GM19023 (cell line): ENCODE measurements around the gene PHLPP1.

Source experiments
- ATAC-seq: cut with Tn5 transposase; IDR thresholded peaks from one replicate; pipeline ENCODE4 v1.9.1; 2021; ENCODE audit warnings: mild to moderate bottlenecking, moderate library complexity; ENCODE audit not compliant: unreplicated experiment

The PHLPP1 gene

DNA sequence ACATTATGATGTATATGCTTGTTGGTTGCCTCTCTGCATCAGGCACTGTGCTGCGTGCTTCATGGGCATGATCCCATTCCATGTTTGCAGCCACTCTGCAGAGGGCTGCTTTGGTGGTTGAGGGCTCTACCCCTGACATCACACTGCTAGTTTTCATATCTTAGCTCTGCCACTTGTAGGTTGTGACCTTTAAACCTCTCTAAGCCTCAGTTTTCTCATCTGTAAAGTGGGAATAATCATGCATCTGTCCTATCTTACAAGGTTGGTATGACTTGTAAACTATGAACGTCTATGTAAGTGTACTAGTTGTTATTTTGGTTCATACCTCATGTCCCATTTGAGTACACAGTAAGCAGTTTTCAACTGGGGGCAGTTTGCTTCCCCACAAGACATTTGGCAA, 260.4 kb downstream of the PHLPP1 start:
- no peak for ATAC-seq

GRCh38 chr18:62976227-62976626, 260.9 kb downstream of the PHLPP1 start:
- no peak for ATAC-seq

- ATAC-seq: no peak
Observed at GRCh38 chr18:62977512-62977911, 262.2 kb downstream of the PHLPP1 start.

DNA sequence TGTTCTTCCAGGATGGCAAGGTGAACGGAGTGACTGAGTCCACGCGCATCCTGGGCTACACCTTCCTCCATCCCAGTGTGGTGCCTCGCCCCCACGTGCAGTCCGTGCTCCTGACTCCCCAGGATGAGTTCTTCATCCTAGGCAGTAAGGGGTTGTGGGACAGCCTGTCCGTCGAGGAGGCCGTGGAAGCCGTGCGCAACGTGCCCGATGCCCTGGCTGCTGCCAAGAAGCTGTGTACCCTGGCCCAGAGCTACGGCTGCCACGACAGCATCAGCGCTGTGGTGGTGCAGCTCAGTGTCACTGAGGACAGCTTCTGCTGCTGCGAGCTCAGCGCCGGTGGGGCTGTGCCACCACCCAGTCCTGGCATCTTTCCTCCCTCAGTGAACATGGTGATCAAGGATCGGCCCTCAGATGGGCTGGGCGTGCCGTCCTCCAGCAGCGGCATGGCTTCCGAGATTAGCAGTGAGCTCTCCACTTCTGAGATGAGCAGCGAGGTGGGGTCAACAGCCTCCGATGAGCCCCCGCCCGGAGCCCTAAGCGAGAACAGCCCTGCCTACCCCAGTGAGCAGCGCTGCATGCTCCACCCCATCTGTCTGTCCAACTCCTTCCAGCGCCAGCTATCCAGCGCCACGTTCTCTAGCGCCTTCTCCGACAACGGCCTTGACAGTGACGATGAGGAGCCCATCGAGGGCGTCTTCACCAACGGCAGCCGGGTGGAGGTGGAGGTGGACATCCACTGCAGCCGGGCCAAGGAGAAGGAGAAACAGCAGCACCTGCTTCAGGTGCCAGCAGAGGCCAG, 263.1 kb downstream of the PHLPP1 start:
- ATAC-seq: no peak

DNA sequence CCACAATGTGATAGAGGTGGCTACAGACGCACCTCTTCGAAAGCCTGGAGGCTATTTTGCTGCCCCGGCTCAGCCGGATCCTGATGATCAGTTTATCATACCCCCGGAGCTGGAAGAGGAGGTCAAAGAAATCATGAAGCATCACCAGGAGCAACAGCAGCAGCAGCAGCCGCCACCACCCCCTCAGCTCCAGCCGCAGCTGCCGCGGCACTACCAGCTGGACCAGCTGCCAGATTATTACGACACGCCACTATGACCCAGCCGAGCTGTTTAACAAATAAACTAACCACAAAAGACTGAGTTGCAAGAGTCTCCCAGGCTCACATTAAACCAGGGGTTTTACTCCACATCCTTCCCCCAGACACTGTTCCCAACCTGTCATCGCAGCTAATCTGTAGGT, 263.8 kb downstream of the PHLPP1 start:
- no peak for ATAC-seq

DNA sequence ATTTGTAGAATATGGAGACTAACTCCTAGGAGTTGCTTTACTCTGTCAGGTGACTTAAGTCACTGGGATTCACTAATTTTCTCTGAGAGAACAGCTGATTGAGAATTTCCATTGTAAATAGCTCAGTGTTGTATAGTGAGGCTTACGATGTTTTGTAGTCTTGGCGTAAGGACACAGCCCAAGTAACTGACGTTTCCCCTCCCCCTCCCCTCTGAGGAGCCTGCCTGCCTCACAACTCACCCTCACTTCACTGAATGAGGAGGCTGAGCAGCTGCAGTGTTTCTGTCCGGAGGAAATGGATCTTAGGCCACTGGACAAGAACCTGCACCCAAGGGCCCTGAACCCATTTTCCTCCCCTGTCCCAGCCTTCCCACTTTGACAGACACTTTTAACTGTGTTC, 264.6 kb downstream of the PHLPP1 start:
- ATAC-seq: no peak

- no peak for ATAC-seq
Observed at GRCh38 chr18:62981566-62981965, 266.2 kb downstream of the PHLPP1 start.

GRCh38 chr18:62982600-62983251, 267.4 kb downstream of the PHLPP1 start:
- ATAC-seq: peak; percentile 63

- ATAC-seq: no peak
Observed at GRCh38 chr18:62984656-62985315, 269.4 kb downstream of the PHLPP1 start.

- no peak for ATAC-seq
Observed at GRCh38 chr18:62986490-62986889, 271.1 kb downstream of the PHLPP1 start.

DNA sequence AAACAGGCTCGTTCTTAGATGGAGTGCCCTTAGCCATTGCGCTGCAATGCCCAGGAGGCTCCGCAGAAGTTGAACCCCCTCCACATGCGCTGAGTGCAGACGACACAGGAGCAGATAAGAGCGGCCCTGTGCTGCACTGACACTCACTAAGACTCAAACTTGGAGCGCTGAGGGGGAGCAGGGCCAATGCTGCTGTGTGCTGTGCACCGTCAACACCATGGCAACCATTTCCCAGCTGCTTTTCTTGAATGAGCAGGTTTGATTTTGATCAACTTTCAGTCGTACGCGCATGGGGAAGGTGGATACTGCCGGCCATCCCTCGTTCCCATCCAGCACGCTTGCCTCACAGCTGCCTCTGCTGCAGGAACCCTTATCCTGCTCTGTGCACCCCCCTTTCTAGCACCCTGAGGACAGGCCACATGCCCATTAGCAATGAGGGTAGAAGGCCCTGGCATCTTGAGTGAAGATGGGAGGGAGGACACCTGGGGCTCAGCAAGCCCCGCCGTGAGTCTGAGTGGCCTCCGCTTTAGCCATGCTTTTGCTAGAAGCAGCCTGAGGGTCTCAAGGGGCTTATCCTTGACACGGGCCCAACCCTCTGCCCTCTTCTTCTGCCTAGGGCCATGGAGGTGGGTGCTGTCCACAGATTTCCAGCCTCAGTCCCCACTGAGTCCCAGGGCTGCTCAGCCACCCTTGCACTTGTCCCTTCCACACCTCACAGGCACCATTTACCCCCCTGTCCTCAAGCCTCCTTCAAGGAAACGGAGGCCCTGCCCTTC, 271.9 kb downstream of the PHLPP1 start:
- ATAC-seq: no peak

DNA sequence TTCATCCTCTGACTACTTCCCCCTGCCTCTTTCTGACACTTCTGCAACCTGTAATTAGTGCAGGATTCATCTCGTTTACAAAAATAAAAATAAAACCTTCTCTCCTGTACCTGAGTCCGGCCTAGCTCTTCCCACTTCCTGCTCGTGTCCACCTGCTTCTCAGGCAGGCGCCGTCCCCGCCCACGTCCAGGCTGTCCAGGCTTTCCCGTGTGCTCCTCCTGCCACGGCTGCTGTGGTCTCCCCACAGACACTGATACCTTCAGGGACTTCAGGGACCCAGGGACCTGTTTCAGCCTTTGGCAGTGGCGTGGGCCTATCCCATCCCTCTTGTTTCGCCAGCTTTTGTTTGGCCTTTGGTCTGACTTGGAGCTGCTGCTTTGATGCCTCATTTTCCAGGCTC, 272.5 kb downstream of the PHLPP1 start:
- ATAC-seq: no peak

DNA sequence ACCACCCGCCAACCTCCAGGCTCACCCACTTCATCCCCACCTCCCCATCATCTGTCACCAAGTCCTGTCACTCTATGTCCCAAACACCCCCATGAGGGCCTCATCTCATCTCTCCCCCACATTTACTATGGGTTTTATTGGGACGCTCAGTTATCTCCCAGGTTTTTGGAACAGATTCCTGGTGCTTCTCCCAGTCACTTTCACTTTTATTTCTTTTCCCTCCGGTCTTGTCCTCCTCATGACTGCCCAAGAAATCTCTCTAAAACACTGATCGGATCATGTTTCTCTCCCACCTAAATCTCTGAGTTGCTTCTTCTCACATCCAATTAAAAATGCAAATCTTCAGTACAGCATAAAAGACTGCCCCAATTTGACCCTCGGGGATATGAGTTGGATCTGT, 273.1 kb downstream of the PHLPP1 start:
- no peak for ATAC-seq

- no peak for ATAC-seq
Observed at GRCh38 chr18:62989195-62989594, 273.9 kb downstream of the PHLPP1 start.

GRCh38 chr18:62990653-62991052, 275.3 kb downstream of the PHLPP1 start:
- ATAC-seq: no peak

DNA sequence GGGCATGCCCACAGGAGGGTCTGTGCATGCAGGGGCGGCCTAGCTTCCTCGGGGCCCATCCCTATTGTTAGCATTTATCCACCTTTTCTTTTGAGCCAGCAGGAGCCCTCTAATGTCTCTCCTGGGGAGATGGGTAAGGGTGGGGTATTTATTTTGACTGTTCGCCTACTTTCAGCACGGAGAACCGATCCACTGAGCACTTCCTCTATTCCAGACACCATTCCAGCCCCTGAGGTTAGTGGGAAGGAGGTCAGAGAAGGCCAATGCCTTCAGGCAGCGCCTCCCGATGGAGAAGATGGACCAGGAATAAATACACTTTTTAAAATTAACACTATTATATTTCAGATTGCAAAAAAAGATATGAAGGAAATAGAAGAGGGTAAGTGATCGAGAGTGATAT, 276.0 kb downstream of the PHLPP1 start:
- ATAC-seq: no peak

- no peak for ATAC-seq
Observed at GRCh38 chr18:62991959-62992358, 276.6 kb downstream of the PHLPP1 start.

GRCh38 chr18:62992877-62993365, 277.6 kb downstream of the PHLPP1 start:
- ATAC-seq: no peak

DNA sequence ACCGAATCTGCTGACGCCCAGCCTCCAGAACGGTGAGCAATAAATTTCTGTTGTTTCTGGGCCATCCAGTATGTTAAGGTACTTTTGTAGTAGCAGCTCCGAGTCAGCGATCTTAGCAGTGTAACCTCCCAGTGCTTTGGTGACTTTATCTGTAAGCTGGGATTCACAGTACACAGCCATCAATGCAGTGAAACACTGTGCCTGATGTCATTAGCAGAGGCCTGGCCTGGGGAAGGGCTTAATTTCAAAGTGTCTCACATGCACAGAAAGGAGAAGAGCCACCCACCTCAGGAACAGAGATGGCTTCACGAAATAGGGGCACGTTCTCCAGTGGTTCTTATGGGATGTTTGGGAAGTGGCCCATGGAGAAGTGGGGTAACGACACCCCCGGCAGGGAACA, 281.2 kb downstream of the PHLPP1 start:
- no peak for ATAC-seq

- ATAC-seq: no peak
Observed at GRCh38 chr18:62997076-62997475, 281.7 kb downstream of the PHLPP1 start.

GRCh38 chr18:62998443-62998842, 283.1 kb downstream of the PHLPP1 start:
- no peak for ATAC-seq
